Right lobe of liver (tissue), 6 donors: ENCODE measurements around the gene VCX2. TPM values are rescaled to one million over a fixed set of nuclear protein-coding genes. Genes with fewer than 3 reads are reported as not detected.

Experiments used
- ATAC-seq, 4 donors: fragments of 200-7000 bp; cut with Tn5 transposase; one replicate each; pipeline ENCODE4 v1.9.1; 2020; ENCODE audit warnings: mild to moderate bottlenecking in 4 of 4, moderate library complexity in 4 of 4
- DNase-seq, 3 donors: peaks; one replicate each; pipeline ENCODE4 v3.0.0-alpha.2; 2020
- H3K27ac ChIP-seq, 3 donors: fragments of 200-600 bp; one replicate each; pipeline ENCODE4 v1.8.0; 2022
- H3K27me3 ChIP-seq, 2 donors: fragments of 200-600 bp; one replicate each; pipeline ENCODE4 v1.8.0; 2022
- H3K36me3 ChIP-seq, 4 donors: fragments of 200-600 bp; sonication (generic) in 1 of 4; one replicate each; pipeline versions ENCODE4 v1.5.1 to v1.8.0; 2017 to 2022; ENCODE audit warnings: control low read depth in 1 of 4
- H3K4me1 ChIP-seq, 4 donors: fragments of 200-600 bp; sonication (generic) in 1 of 4; one replicate each; pipeline versions ENCODE4 v1.5.1 to v1.8.0; 2017 to 2022; ENCODE audit warnings: control low read depth in 1 of 4
- H3K4me3 ChIP-seq, 3 donors: fragments of 200-600 bp; one replicate each; pipeline ENCODE4 v1.8.0; 2022
- H3K9me3 ChIP-seq, 4 donors: fragments of 200-600 bp; sonication (generic) in 1 of 4; one replicate each; pipeline versions ENCODE4 v1.5.1 to v1.8.0; 2017 to 2022; ENCODE audit warnings: control low read depth in 1 of 4
- POLR2A ChIP-seq: fragments of 450-650 bp; IDR thresholded peaks from one replicate; pipeline ENCODE4 v1.6.1; 2017; ENCODE audit warnings: antibody characterized with exemption, mild to moderate bottlenecking
- WGBS: methylation state at CpG from one replicate; pipeline ENCODE4 v1.1.6; 2018; ENCODE audit warnings: low coverage, low lambda C conversion rate; ENCODE audit not compliant: insufficient coverage; ENCODE audit errors: missing lambda C conversion rate; 5-methylcytosine and 5-hydroxymethylcytosine counted together
- intact Hi-C, 2 donors: fragments of 100-400 bp; cut with DNase I; formaldehyde crosslinking; loops; one replicate each; pipeline versions ENCODE4 v1.11.2 to v1.14.1; 2022
- total RNA-seq, 6 experiments: library from RNA; depleted of rRNA in 2 of 6; stranded (reverse); fragments of >200 nt in 2 of 6; fragmentation: NEBNext Ultra II Directional in 3 of 6; extraction: Animal tissue kit (Norgen Biotek cat#: 25700) in 3 of 6; gene quantifications; one replicate each; pipeline versions ENCODE4 v1.1.0 to v1.2.4, GENCODE V29; 2016 to 2023
- TF ChIP-seq, protein P1 (sequence below), 4 donors: fragments of 200-600 bp in 3 of 4; fragments of 450-650 bp in 1 of 4; IDR thresholded peaks; one replicate each; pipeline versions ENCODE4 v1.5.1 to v1.8.0; 2016 to 2022; ENCODE audit warnings: antibody characterized with exemption in 4 of 4, mild to moderate bottlenecking in 2 of 4
- donor health status: DM: no; HTN: yes; CAD: no.
- donor health status: DM: no; HTN: no; CAD: no.
- donor health status: DM: no; HTN: no; CAD: no.
- donor health status: DM: no; HTN: yes; CAD: no.
- donor health status: DM: no; HTN: yes; CAD: no.

VCX2 gene
- total RNA-seq, 6 experiments from 2014 or later: not detected

DNA sequence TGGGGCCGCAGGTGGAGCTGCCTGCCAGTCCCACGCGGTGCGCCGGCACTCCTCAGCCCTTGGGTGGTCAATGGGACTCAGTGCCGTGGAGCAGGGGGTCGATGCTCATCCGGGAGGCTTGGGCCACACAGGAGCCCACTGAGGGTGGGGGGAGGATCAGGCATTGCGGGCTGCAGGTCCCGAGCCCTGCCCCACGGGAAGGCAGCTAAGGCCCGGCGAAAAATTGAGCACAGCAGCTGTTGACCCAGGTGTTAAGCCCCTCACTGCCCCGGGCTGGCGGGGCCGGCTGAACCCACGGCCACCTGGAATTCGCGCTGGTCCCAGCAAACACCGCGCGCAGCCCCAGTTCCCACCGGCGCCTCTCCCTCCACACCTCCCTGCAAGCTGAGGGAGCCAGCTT, 26.1 kb downstream of the VCX2 start:
- DNase-seq (peak in 1 of 3 donors; percentile 50), ATAC-seq (no peak)
- no peaks in the 10 kb centered on the region for H3K36me3 ChIP-seq
- no peaks in the 10 kb centered on the region for H3K4me1 ChIP-seq
- H3K27ac ChIP-seq: no peak overlapping the region
- H3K9me3 ChIP-seq: peaks cover 0 to 4% (median 0%) of the 10 kb centered on the region in 4 donors
- TF ChIP-seq, protein P1, sequence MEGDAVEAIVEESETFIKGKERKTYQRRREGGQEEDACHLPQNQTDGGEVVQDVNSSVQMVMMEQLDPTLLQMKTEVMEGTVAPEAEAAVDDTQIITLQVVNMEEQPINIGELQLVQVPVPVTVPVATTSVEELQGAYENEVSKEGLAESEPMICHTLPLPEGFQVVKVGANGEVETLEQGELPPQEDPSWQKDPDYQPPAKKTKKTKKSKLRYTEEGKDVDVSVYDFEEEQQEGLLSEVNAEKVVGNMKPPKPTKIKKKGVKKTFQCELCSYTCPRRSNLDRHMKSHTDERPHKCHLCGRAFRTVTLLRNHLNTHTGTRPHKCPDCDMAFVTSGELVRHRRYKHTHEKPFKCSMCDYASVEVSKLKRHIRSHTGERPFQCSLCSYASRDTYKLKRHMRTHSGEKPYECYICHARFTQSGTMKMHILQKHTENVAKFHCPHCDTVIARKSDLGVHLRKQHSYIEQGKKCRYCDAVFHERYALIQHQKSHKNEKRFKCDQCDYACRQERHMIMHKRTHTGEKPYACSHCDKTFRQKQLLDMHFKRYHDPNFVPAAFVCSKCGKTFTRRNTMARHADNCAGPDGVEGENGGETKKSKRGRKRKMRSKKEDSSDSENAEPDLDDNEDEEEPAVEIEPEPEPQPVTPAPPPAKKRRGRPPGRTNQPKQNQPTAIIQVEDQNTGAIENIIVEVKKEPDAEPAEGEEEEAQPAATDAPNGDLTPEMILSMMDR (IDR thresholded peaks at IDR 0.05): no peak
- TF ChIP-seq POLR2A: no peak
- no peaks in the 10 kb centered on the region for H3K27me3 ChIP-seq
- intact Hi-C loops: no loop called here
- 90% methylated on average over 2 of the region's 24 CpGs for WGBS
- H3K4me3 ChIP-seq: no peak overlapping the region

DNA sequence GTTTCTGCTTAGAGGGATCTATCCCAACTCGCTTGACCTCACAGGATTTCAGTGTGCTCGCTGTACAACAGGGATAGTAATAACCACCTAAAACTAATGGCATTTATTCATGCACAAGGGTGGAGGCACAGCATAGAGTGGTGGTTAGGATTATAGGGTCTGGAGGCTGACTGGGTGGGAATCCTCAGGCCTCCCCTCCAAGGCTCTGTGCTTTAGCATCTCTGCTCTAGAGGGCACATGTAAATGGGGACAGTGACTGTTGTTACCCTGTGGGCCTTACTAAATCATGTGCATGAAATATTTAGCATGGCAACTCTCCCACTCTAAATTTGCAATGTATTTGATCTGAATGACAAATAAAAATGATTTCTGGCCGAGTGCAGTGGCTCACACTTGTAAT, 29.2 kb downstream of the VCX2 start:
- Histone ChIP-seq H3K4me3 (no peak overlapping the region), H3K27me3 (no peaks in the 10 kb centered on the region), H3K4me1 (no peaks in the 10 kb centered on the region), H3K36me3 (no peaks in the 10 kb centered on the region), H3K9me3 (no peaks in the 10 kb centered on the region), H3K27ac (no peak overlapping the region)
- DNase-seq: no peak
- WGBS: 75% methylated on average over 3 of the region's 3 CpGs
- no peak for TF ChIP-seq POLR2A
- TF ChIP-seq, protein P1 (IDR thresholded peaks at IDR 0.05): no peak
- no peak for ATAC-seq
- intact Hi-C loops: no loop called here

DNA sequence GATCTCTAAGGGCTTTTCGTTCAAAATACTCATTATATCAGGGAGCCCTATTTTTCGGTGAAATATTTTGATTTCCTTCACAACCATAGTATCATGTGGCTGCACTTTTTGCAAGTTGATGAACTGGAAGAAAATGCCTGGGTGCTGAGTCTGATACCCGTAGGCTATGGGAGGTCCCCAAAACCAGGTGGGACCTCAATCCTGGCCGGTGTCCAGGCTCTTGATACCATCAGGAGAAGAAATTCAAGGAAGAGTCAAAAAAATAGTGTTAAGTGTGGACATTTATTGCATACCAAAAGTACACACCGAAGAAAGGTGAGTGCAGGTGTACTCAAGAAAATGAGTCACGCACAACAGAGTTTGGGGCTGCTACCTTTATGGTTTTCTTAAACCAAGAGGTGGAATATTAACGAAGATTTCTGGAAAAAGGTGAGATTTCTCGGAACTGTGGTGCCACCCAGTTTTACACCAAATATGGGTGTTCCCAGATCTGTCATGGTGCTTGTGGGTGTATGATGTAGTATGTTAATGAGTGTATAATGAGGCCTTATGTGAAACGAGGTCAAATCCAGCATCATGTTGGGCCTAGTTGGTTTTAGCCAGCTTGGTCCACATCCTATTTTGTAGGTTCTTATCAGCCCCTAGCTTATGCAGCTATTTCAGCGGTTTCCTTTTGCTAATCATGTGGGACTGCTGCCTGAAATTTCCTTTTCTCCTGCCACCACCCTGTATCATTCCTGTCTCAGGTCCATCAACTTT, 29.9 kb downstream of the VCX2 start:
- no peak for DNase-seq
- no peaks in the 10 kb centered on the region for H3K27me3 ChIP-seq
- WGBS: 82% methylated on average over 8 of the region's 10 CpGs
- H3K27ac ChIP-seq: no peak overlapping the region
- TF ChIP-seq, protein P1 (IDR thresholded peaks at IDR 0.05): no peak
- TF ChIP-seq POLR2A: no peak
- no peak for ATAC-seq
- H3K9me3 ChIP-seq: no peaks in the 10 kb centered on the region
- intact Hi-C loops: no loop called here
- H3K4me1 ChIP-seq: no peaks in the 10 kb centered on the region
- H3K36me3 ChIP-seq: no peaks in the 10 kb centered on the region
- no peak overlapping the region for H3K4me3 ChIP-seq

- Histone ChIP-seq H3K4me3 (no peak overlapping the region), H3K9me3 (no peaks in the 10 kb centered on the region), H3K27ac (no peak overlapping the region), H3K36me3 (no peaks in the 10 kb centered on the region), H3K4me1 (no peaks in the 10 kb centered on the region), H3K27me3 (no peaks in the 10 kb centered on the region)
- TF ChIP-seq, protein P1 (IDR thresholded peaks at IDR 0.05): no peak
- TF ChIP-seq POLR2A: no peak
- DNase-seq: no peak
- intact Hi-C loops: no loop called here
- 74% methylated on average over 4 of the region's 4 CpGs for whole genome bisulfite sequencing
- ATAC-seq: no peak
These were observed 31.4 kb downstream of the VCX2 start for GRCh38 chrX:8139716-8140115.
